Esophagus muscularis mucosa (tissue), 4 donors: ENCODE measurements around the gene CDH6.

Source experiments
- EP300 ChIP-seq: sonication (generic); formaldehyde crosslinking; IDR thresholded peaks from one replicate; pipeline ENCODE4 v1.6.1; 2017; ENCODE audit warnings: antibody characterized with exemption
- POLR2A ChIP-seq: fragments of 450-650 bp; IDR thresholded peaks from one replicate; pipeline ENCODE4 v1.6.1; 2017; ENCODE audit warnings: antibody characterized with exemption, moderate library complexity, mild to moderate bottlenecking, low read depth
- POLR2AphosphoS5 ChIP-seq, 2 donors: sonication (generic); formaldehyde crosslinking; IDR thresholded peaks; one replicate each; pipeline ENCODE4 v1.6.1; 2017; ENCODE audit warnings: antibody characterized with exemption in 2 of 2
- TF ChIP-seq, protein P1 (sequence below), 3 experiments: fragments of 200-600 bp in 2 of 3; fragments of 450-650 bp in 1 of 3; sonication (generic) in 2 of 3; IDR thresholded peaks; one replicate each; pipeline ENCODE4 v1.5.1; 2017 to 2019; ENCODE audit warnings: antibody characterized with exemption in 3 of 3, mild to moderate bottlenecking in 2 of 3, moderate library complexity in 1 of 3

DNA sequence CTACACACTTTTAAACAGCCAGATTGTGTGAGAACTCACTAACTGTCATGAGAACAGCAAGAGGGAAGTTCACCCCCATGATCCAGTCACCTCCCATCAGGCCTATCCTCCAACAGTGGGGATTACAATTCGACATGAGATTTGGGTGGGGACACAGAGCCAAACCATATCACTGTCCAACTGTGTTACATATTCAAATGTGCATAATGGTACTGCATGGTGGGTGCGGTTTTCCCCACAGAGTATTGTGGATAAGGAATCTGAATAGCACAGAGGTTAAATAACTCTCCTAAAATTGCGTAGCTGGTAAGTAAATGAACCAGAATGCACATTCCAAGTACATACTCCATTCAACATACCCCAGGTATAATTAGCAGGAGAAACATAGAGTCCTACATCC lies 32.1 kb downstream of the CDH6 start:
- TF ChIP-seq POLR2A: no peak
- no peak for TF ChIP-seq POLR2AphosphoS5 (IDR thresholded peaks at IDR 0.05)
- TF ChIP-seq, protein P1, sequence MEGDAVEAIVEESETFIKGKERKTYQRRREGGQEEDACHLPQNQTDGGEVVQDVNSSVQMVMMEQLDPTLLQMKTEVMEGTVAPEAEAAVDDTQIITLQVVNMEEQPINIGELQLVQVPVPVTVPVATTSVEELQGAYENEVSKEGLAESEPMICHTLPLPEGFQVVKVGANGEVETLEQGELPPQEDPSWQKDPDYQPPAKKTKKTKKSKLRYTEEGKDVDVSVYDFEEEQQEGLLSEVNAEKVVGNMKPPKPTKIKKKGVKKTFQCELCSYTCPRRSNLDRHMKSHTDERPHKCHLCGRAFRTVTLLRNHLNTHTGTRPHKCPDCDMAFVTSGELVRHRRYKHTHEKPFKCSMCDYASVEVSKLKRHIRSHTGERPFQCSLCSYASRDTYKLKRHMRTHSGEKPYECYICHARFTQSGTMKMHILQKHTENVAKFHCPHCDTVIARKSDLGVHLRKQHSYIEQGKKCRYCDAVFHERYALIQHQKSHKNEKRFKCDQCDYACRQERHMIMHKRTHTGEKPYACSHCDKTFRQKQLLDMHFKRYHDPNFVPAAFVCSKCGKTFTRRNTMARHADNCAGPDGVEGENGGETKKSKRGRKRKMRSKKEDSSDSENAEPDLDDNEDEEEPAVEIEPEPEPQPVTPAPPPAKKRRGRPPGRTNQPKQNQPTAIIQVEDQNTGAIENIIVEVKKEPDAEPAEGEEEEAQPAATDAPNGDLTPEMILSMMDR (IDR thresholded peaks at IDR 0.05): no peak
- no peak for TF ChIP-seq EP300
